GM18507 (cell line): ENCODE data around the gene CRTC2.
A peak's percentile ranks its signal among the peaks of the same experiment; 100 is the strongest.

Experiments used
- DNase-seq: peaks from one replicate; pipeline ENCODE4 v3.0.0; 2011; ENCODE audit warnings: low read depth; ENCODE audit not compliant: insufficient read length; ENCODE audit errors: extremely low spot score
- FAIRE-seq: peaks from 2 replicates; lab custom pipeline; 2011; peaks lifted over from hg19 to GRCh38; lab: Jason Lieb, UNC

The CRTC2 gene

DNA sequence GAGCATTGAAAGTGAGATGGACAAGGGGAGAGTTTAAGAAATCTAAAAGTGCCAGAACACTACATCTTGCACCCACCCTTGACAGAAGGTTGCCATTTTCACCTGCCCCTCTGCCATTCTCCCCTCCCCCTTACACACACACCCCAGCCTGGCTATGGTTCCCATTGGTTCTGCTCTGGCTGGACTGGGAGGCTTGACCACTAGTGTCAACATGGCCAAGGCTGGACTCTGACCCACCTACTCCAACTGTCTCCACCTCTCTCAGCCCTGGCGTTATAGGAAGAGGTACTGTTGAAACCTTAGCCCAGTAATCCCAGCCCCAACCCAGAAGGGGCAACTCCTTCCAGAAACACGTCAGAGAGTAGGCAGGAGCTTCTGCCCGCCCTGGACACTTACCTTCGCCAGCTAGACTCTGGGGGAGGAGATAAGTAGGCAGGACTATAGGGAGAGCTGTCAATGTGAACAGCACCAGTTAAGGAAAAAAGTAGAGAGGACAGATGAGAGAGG, 4.5 kb downstream of the CRTC2 start:
- DNase-seq (no peak), FAIRE-seq (no peak)

- no peak for DNase-seq
- no peak for FAIRE-seq
Observed at GRCh38 chr1:153951801-153952200, 6.6 kb downstream of the CRTC2 start.

DNA sequence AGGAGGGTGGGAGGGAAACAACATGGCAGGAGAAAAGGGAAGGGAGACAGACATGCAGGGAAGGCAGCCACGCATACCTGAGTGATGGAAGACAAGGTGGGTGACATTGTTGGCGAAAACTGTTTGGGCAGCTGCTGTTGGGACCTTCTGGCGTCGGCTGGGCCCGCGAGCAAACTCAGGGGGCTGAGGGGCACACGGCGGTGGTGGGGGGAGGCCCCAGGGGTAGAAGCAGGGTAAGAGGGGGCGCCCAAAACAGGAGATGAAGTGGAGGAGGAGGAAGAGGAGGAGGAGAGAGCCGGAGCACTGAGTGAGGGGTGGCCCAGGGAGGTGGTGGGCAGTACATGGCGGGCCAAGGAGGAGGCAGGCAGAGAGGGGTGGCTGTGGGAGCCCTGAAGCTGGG, 7.2 kb downstream of the CRTC2 start:
- FAIRE-seq (no peak), DNase-seq (no peak)

DNA sequence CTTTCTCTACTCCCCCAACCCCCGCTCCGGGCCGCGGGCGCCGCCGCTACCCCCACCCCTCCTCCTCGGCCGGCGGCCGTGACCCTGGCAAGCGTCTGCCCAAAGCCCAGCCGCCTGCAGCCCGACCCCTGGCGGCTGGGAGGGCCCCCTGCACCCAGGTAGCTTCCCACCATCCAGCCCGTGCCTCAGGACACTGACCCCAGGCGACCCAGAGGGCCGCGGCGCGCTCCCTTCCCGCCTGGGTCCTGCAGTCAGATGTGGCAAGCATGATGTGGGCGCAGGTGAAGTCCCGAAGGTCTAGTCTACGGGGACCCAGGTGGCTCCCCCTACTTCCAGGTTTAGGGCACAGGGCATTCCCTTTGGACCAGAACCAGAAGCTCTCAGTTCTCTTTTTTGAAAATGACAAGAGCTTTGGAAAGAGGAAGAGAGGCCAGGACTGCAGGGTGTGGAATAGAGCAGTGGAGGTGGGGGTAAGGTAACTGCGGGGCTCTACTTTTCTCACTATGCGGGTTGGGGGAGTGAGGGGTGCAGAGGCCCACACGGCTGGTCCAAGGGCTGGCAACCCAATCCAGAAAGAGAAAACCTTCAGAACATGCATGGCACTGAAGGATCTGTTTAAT, 11.7 kb downstream of the CRTC2 start, which contains the start of gene DENND4B:
Gene DENND4B, minus strand, starts transcription at position 97 of the 620 bp plus-strand sequence. CDS start 2,344 bp downstream, outside the sequence.
- FAIRE-seq (peak; percentile 73), DNase-seq (peak; percentile 88)

DNA sequence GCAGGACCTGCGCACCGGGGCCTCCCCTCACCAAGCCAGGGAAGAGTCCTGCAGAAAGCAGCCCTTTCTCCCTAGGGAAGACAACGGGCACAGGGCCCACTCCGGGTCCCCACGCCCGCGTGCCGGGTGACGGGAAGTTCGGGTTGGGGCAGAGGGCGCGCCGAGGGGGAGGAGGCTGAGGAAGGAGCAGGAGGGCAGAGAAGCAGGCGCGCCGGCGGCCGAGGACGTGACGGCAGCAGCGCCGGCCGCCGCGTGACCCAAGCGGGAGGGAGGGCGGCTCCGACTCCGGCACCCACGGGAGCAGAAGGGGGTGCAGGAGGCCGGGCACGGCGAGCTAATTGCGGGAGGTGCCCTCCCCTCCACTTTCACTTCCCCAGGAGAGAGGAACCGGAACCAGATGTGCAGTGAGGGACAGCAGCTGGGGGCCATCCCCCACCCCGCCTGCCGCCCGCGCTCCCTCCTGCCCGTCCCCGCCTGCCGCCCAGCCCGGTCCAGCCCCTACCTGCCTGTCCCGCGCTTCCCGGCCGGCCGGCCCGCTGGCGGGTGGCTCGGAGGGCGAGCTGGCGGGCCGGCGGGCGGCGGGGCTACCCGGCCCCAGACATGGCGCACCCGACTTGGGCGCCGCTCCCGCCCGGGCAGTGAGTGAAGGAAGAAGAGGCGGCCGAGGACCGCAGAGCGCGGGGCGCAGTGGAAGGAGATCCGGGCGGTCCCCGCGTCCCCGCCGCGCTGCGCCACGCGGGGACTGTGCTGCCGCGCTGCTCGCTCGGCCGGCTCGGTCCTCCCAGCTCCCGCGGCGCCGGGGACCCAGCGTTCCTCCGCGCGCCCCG, 12.4 kb downstream of the CRTC2 start:
- FAIRE-seq = peak; percentile 97
- DNase-seq = peak; percentile 80

GRCh38 chr1:153945131-153945794, 13.1 kb downstream of the CRTC2 start:
- DNase-seq (no peak), FAIRE-seq (no peak)

DNA sequence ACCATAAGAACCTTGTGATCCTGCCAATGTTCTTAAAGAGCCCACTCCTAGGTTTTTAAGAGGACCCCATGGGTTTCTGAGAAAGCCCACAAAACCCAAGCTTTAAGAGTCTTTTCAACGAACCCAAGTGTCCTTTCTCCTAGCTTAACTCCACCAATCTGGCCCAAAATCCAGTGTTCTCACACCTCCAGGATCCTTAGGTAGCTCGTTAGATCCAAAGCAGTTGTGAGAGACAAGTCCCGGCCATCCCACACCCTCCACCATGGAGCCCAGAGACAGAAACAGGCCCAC, 13.6 kb downstream of the CRTC2 start:
- DNase-seq = no peak
- no peak for FAIRE-seq

- DNase-seq = no peak
- no peak for FAIRE-seq
Observed at GRCh38 chr1:153944005-153944826, 14.2 kb downstream of the CRTC2 start.

DNA sequence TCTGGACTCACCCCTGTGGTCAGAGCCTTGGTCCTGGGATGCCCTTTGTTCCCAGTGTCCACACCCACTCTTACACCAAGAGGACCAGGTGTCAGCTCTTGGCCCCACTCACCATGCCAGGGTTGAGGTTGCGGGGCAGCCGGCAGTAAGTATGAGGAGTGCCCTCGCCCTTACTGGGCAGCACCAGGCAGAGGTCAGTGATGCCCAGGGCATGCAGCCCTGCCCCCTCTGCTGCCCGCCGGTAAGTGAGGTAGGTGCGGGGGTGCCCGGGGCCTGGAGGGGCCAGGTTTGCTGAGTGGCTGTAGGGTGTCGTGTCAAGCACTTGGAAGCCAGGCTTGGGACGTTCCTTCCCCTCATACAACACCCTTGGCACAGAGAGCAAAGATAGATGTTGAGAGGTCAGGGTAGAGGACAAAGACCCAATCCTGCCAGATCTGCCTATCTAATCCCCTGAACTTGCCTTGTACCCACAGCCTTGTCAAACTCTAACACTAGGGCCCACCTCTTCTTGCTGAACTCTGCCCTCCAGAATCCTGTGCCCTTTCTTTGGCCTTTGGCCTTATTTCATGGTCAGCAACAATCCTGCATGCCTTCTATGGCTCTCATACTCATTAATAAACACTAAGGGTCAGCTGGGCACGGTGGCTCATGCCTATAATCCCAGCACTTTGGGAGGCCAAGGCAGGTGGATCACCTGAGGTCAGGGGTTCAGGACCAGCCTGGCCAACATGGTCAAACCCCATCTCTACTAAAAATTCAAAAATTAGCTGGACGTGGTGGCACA, 15.5 kb downstream of the CRTC2 start:
- no peak for DNase-seq
- no peak for FAIRE-seq

DNA sequence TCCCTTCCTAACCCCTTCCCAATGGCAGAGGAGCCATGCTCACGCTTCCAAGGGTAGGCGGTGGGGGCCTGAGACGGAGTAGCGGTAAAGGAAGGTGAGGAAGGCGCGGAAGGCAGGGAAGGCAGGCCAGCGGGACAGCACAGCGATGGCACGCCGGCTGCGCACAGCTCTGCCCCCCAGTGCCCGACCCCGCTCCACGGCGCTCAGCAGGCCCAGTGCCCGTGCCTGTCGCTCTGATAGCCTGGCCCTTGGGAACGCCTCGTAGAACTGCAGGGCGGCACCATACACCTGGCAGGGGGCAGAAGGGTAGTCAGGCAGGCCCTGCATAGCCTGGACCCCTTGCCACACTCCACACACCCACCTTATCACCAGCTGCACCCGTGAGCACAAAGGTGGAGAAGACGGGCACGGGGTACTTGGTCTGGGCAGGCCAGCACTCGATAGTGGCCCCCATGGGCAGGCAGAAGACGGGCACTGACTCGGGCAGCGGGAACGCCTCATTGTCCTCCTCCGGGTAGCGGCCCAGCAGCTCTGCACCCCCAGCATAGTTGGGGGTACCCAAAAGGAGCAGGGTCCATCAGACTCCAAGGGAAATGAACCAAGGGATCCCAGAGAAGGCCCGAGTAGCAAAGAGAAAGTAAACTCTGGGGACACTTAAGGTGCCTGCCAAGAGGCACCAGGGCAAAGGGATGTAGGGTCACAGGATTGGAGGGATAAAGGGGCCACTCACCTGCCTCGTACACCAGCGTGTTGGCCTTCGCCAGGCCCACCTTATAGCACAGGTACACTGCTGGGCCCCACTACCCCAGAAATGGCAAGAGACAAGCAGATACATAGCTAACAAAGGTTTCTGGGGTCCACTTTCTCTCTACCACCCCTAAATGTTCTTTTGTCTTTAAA, 16.3 kb downstream of the CRTC2 start:
- DNase-seq = no peak
- no peak for FAIRE-seq

GRCh38 chr1:153940756-153941155, 17.7 kb downstream of the CRTC2 start:
- FAIRE-seq (no peak), DNase-seq (no peak)

DNA sequence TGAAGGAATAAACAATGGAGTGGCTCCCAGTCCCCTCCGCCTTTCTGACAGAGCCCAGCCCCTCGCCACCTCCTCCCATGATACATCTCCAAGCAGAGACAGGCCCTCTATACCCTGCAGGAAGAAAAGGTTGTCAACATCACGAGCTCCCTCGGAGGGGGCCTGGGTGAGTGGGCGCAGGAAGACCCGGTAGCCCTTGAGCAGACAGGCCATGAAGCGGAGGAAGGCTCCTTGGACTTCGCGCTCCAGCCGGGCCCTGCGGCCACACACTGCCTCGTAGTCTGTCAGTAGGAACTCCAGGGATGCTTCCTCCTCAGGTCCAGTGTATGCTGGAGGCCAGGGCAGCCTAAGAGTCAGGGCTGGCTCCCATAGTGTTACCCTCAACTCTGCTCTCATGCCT, 18.9 kb downstream of the CRTC2 start:
- DNase-seq = no peak
- no peak for FAIRE-seq

DNA sequence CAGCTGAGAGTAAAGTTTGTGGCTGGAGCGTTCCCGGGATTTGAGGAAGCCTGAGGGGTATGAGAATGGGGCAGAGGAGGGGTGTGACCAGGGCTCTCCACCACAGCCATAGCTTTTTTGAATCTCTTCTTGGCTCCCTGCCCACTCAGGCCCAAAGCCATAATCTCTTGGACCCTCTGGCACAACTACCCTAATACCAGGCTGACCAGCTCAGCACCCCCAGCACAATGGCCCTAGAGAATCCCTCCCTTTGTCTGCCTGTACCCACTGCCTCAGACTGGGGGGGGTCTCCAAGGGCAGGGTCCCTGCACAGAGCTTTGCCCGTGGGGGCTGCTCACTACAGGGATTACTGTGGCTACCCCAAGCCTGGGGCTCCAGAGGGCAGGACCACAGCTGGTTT, 19.4 kb downstream of the CRTC2 start:
- no peak for DNase-seq
- no peak for FAIRE-seq

DNA sequence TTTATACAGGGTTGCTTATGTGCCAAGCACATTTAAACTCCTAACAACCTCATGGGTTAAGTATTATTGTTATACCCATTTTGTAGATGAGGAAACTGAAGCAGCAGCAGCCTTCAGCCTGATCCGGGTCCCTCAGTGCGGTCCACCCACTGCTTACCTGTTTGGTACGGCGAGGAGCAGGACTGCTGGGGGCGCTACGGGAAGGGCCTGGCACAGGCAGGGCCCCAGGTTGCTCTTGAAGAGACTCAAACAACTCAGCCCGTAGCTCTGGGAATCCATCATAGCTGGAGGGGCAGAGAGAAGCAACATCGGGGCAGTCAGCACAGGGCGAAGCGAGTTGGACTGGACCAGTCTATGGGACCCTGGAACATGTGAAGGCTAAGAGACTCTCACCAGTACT, 21.1 kb downstream of the CRTC2 start:
- DNase-seq = no peak
- no peak for FAIRE-seq

DNA sequence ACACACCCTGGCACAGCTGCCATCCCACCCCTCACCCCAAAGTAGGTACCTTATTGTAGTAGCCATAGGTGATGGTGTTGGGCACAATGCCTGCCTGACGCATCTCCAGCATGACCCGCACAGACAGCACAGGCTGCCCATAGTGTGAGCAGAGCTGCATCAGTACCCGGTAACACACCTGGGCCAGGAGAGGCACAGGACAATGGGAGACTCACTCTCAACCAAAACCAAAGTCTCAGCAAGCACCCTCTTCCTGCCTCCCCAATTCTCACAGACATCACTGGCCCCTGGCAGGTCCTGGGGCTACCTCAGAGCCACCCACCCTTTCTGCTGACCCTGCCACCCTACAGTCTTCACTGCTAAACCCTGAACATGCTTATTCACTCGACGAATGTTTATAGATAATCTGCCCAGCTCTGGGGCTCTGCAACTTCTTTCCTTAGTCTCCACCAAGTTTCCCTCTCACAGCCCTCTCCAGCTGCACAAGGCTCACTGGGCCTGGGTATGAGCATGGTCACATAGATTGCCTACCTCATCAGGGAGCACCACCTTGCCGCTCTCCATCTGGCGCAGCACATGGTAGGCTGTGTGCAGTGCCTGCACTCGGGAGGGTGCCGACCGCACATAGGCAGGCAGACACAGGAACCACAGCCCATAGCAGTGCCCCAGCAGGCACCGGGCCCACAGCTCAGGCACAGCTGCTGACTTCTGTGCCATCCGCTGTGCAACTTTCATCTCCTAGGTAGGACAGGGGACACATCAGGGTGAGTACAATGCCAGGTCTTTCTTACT, 22.2 kb downstream of the CRTC2 start:
- FAIRE-seq (no peak), DNase-seq (no peak)

DNA sequence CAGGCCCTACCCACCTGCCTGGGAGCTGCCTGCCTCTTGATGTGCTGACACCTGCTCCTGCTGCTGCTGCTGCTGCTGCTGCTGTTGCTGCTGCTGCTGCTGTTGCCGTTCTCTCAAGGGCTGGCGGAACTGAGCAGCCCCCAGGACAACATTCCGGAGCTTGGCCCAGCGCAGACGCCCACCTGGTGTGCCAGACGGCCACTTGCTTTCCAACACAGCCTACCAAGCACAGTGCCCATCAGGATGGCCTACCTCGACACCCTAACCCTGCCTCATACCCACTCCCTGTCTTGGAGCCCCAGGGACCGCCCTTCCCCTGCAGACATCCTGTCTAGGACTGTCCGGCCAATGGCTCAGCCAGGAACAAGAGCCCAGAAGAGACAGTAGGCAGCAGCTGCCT, 23.7 kb downstream of the CRTC2 start:
- FAIRE-seq = no peak

DNA sequence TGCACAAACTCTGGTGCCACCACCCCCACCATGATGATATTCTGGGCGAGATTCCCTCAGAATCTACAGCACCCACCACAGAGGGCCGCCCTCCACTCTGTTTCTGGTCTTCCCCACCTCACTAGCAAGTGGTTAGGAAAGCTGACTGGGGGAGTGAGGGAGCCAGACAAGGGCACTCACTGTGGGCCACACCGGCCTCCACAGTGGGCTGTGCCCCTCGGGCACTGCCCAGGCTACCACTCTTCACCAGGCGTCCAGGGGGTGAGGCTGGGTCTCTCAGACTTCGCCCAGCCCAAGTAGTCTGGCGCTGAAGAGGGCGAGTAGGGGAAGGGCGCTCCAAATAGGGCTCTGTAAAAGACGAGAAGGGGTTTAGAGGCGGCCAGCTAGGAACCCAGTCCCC, 24.5 kb downstream of the CRTC2 start:
- DNase-seq (no peak), FAIRE-seq (no peak)

More for the DNA sequence above, 23.7 kb downstream of the CRTC2 start:
- no peak for DNase-seq
